ENCODE measurements around the gene CES3.

- TF ChIP-seq, protein P1, sequence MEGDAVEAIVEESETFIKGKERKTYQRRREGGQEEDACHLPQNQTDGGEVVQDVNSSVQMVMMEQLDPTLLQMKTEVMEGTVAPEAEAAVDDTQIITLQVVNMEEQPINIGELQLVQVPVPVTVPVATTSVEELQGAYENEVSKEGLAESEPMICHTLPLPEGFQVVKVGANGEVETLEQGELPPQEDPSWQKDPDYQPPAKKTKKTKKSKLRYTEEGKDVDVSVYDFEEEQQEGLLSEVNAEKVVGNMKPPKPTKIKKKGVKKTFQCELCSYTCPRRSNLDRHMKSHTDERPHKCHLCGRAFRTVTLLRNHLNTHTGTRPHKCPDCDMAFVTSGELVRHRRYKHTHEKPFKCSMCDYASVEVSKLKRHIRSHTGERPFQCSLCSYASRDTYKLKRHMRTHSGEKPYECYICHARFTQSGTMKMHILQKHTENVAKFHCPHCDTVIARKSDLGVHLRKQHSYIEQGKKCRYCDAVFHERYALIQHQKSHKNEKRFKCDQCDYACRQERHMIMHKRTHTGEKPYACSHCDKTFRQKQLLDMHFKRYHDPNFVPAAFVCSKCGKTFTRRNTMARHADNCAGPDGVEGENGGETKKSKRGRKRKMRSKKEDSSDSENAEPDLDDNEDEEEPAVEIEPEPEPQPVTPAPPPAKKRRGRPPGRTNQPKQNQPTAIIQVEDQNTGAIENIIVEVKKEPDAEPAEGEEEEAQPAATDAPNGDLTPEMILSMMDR (conservative IDR thresholded peaks at IDR 0.05 in 1 of 2, IDR thresholded peaks at IDR 0.05 in 1 of 2; ENCODE audit: extremely low read depth in 1 of 2, insufficient read depth in 1 of 2, low read depth in 1 of 2, low read length in 2 of 2), result no peak
- TF ChIP-seq EZH2 (IDR thresholded peaks at IDR 0.05; ENCODE audit: borderline replicate concordance, low read length), result no peak
These were observed 39.6 kb downstream of the CES3 start for GRCh38 chr16:67000384-67001351.
